Transverse colon (tissue), 3 donors: Measurements from ENCODE around the gene LACC1.

ENCODE experiments used
- EP300 ChIP-seq: sonication (generic); formaldehyde crosslinking; IDR thresholded peaks from one replicate; pipeline ENCODE4 v1.6.1; 2017; ENCODE audit warnings: antibody characterized with exemption, low read depth
- POLR2A ChIP-seq: fragments of 450-650 bp; IDR thresholded peaks from one replicate; pipeline ENCODE4 v1.6.1; 2016; ENCODE audit warnings: antibody characterized with exemption, mild to moderate bottlenecking, moderate library complexity
- TF ChIP-seq, protein P1 (sequence below), 5 experiments: fragments of 200-600 bp in 3 of 5; fragments of 450-650 bp in 2 of 5; sonication (generic) in 3 of 5; IDR thresholded peaks; 1 replicate in 2 of 5; 2 replicates in 3 of 5; pipeline ENCODE4 v1.5.1; 2016 to 2017; ENCODE audit warnings: antibody characterized with exemption in 5 of 5, inconsistent platforms in 3 of 5, mild to moderate bottlenecking in 2 of 5, moderate library complexity in 1 of 5

DNA sequence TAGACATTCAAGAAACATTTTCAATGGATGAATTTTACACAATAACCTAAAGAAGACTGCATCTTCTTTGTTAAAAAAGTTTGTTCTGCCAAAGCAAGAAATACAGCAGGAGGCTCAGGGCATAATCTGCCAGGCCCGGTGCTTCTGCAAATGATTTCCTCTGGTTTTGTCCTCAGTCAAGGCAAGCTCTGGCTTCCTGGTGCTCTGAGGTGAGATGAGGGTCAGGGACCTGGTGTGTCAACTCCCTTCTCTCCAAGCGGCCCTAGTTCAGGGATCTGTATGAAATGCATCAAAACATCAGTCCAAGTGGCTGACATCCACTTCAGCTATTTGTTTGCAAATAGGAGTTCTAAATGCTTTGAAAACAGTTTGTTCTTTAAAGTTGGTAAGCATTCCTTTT, 31.6 kb downstream of the LACC1 start:
- TF ChIP-seq, protein P1, sequence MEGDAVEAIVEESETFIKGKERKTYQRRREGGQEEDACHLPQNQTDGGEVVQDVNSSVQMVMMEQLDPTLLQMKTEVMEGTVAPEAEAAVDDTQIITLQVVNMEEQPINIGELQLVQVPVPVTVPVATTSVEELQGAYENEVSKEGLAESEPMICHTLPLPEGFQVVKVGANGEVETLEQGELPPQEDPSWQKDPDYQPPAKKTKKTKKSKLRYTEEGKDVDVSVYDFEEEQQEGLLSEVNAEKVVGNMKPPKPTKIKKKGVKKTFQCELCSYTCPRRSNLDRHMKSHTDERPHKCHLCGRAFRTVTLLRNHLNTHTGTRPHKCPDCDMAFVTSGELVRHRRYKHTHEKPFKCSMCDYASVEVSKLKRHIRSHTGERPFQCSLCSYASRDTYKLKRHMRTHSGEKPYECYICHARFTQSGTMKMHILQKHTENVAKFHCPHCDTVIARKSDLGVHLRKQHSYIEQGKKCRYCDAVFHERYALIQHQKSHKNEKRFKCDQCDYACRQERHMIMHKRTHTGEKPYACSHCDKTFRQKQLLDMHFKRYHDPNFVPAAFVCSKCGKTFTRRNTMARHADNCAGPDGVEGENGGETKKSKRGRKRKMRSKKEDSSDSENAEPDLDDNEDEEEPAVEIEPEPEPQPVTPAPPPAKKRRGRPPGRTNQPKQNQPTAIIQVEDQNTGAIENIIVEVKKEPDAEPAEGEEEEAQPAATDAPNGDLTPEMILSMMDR (IDR thresholded peaks at IDR 0.05): no peak
- TF ChIP-seq POLR2A (no peak), EP300 (no peak)
